T-cell (primary cell): ENCODE data around the gene GPR3. TPM values are rescaled to one million over a fixed set of nuclear protein-coding genes. Genes with fewer than 3 reads are reported as not detected.

Experiments
- ATAC-seq, 4 experiments: fragments of 200-7000 bp in 3 of 4; fragments of 150-1000 bp in 1 of 4; cut with Tn5 transposase; replicated peaks in 1 of 4; 1 replicate in 3 of 4; 2 replicates in 1 of 4; pipeline ENCODE4 v1.10.0; 2021; ENCODE audit warnings: moderate library complexity in 3 of 4, mild to moderate bottlenecking in 2 of 4, moderate number of reproducible peaks in 1 of 4
- CTCF ChIA-PET, 2 donors: fragments of 300-600 bp; sonication (Branson Sonifier 250); formaldehyde crosslinking; loops; one replicate each; lab custom pipeline; 2022; ENCODE audit warnings: antibody characterized with exemption in 2 of 2; lab: Charles Lee
- POLR2A ChIA-PET, 2 donors: fragments of 300-600 bp; sonication (Branson Sonifier 250); formaldehyde crosslinking; loops; one replicate each; lab custom pipeline; 2022; ENCODE audit warnings: antibody characterized with exemption in 2 of 2; lab: Charles Lee
- DNase-seq, 35 experiments: peaks; one replicate each; pipeline versions ENCODE4 v3.0.0 to v3.0.0-alpha.2; 2013 to 2023
- H3K27ac ChIP-seq: one replicate; pipeline ENCODE4 v1.5.1; 2013; ENCODE audit warnings: low read length
- H3K27me3 ChIP-seq, 2 experiments: replicated peaks in 1 of 2; 1 replicate in 1 of 2; 2 replicates in 1 of 2; pipeline versions ENCODE4 v1.6.1 to v1.7.0; 2013; ENCODE audit warnings: low read length in 1 of 2, mixed read lengths in 1 of 2; ENCODE audit not compliant: control insufficient read depth in 2 of 2, insufficient read depth in 2 of 2; ENCODE audit errors: extremely low read depth in 1 of 2
- H3K36me3 ChIP-seq, 2 donors: 1 replicate in 1 of 2; 2 replicates in 1 of 2; pipeline versions ENCODE4 v1.6.1 to v1.7.0; 2013; ENCODE audit warnings: low read length in 1 of 2; ENCODE audit not compliant: control insufficient read depth in 2 of 2, insufficient read depth in 1 of 2; ENCODE audit errors: extremely low read depth in 1 of 2
- H3K4me1 ChIP-seq, 2 experiments: 1 replicate in 1 of 2; 2 replicates in 1 of 2; pipeline versions ENCODE4 v1.6.1 to v1.7.0; 2013; ENCODE audit warnings: low read length in 2 of 2, mixed read lengths in 1 of 2; ENCODE audit not compliant: insufficient read depth in 2 of 2, control insufficient read depth in 1 of 2; ENCODE audit errors: extremely low read depth in 1 of 2
- H3K4me3 ChIP-seq, 2 donors: 1 replicate in 1 of 2; 2 replicates in 1 of 2; pipeline versions ENCODE4 v1.5.1 to v1.7.0; 2013; ENCODE audit warnings: mild to moderate bottlenecking in 2 of 2, low read length in 1 of 2, moderate library complexity in 1 of 2; ENCODE audit not compliant: control insufficient read depth in 1 of 2; ENCODE audit errors: extremely low read depth in 1 of 2
- H3K9me3 ChIP-seq: 2 replicates; pipeline ENCODE4 v1.7.0; 2013
- H3K27ac Mint-ChIP-seq, 2 donors: one replicate each; pipeline ENCODE4 v1.8.0; 2020 to 2021; ENCODE audit warnings: mild to moderate bottlenecking in 2 of 2, mixed read lengths in 2 of 2
- H3K27me3 Mint-ChIP-seq, 2 donors: one replicate each; pipeline ENCODE4 v1.8.0; 2021 to 2022; ENCODE audit warnings: mixed read lengths in 2 of 2
- H3K36me3 Mint-ChIP-seq: one replicate; pipeline ENCODE4 v1.8.0; 2021; ENCODE audit warnings: mixed read lengths
- H3K4me1 Mint-ChIP-seq, 3 donors: one replicate each; pipeline ENCODE4 v1.8.0; 2020 to 2022; ENCODE audit warnings: mixed read lengths in 3 of 3, mild to moderate bottlenecking in 1 of 3
- H3K4me3 Mint-ChIP-seq, 3 donors: one replicate each; pipeline ENCODE4 v1.8.0; 2020 to 2022; ENCODE audit warnings: mild to moderate bottlenecking in 3 of 3, mixed read lengths in 3 of 3, moderate library complexity in 3 of 3
- H3K9me3 Mint-ChIP-seq, 3 donors: one replicate each; pipeline ENCODE4 v1.8.0; 2020 to 2022; ENCODE audit warnings: mixed read lengths in 3 of 3
- WGBS: methylation state at CpG from one replicate; pipeline ENCODE4 v1.1.5; 2013; ENCODE audit warnings: missing lambda C conversion rate; ENCODE audit not compliant: insufficient coverage; 5-methylcytosine and 5-hydroxymethylcytosine counted together
- total RNA-seq, 35 experiments: library from RNA in 6 of 35; stranded (reverse) in 6 of 35; fragments of 120-200 nt in 1 of 35; gene quantifications; one replicate each; pipeline versions ENCODE4 v1.2.1 to v1.2.4 and lab custom pipeline; 2013 to 2026

Gene GPR3
- total RNA-seq, 5 donors from 2014 or later (not counting 1 experiment from before 2014, with no cell fraction given), result 0.21 to 0.35 TPM; not detected in 3

DNA sequence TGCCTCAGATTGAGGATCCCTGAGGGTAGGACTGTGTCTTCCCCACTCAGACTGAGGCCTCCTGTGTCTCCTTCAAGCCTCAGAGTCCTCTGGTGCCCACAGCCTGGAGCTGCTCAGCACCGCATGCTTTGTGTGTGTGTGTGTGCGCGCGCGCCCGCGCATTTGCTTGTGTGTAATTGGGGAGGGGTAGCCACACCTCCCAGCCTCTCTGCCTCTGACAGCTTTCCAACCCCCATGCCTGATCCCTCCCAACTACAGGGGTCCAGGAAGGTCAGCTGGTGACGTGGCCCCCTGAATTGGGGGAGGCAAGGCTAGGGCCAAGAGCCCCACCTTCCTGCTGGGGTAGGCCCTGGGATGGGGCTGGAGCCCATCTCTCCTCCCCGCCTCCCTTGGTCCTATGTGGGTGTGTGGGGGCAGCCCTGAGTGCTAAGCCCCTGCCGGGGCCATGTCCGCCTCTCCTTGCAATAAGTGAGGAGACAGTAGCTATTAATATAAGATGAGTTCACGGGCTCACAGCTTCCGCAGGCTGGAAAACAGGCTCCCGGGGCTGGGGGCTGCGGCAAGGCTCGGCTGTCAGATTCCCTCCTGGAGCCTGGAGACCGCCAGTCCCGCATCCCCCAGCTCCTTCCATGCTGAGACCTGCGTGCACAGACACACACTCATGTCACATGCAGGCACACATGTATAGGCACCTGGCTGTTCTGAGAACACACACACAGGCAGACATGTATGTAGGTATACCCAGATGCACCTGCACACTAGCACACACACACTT is 7.0 kb downstream of the GPR3 start:
- H3K9me3 Mint-ChIP-seq, result no peaks in the 10 kb centered on the region
- Histone ChIP-seq H3K4me3 (no peak overlapping the region), H3K27me3 (peaks cover 0 to 4% of the 10 kb centered on the region in 2 experiments), H3K4me1 (peaks cover 4 to 33% of the 10 kb centered on the region in 2 experiments), H3K36me3 (peaks cover 0 to 2% of the 10 kb centered on the region in 2 donors), H3K27ac (no peak overlapping the region), H3K9me3 (no peaks in the 10 kb centered on the region)
- no peaks in the 10 kb centered on the region for H3K27me3 Mint-ChIP-seq
- CTCF ChIA-PET, result interaction anchor here in 1 of 2 donors (0.8 to 1.2 kb wide), 2 partner anchors 67 to 270 kb away, joined by 3 read pairs; no protein-coding TSS in a partner anchor
- ATAC-seq (no peak), DNase-seq (no peak)
- H3K4me1 Mint-ChIP-seq, result peaks cover 33 to 42% (median 35%) of the 10 kb centered on the region in 3 donors
- peak overlapping the region in 1 of 2 donors; percentile 28 for H3K27ac Mint-ChIP-seq
- H3K36me3 Mint-ChIP-seq, result no peaks in the 10 kb centered on the region
- H3K4me3 Mint-ChIP-seq, result no peak overlapping the region
- POLR2A ChIA-PET, result no interaction called here
- 97% methylated on average over 5 of the region's 19 CpGs for WGBS

DNA sequence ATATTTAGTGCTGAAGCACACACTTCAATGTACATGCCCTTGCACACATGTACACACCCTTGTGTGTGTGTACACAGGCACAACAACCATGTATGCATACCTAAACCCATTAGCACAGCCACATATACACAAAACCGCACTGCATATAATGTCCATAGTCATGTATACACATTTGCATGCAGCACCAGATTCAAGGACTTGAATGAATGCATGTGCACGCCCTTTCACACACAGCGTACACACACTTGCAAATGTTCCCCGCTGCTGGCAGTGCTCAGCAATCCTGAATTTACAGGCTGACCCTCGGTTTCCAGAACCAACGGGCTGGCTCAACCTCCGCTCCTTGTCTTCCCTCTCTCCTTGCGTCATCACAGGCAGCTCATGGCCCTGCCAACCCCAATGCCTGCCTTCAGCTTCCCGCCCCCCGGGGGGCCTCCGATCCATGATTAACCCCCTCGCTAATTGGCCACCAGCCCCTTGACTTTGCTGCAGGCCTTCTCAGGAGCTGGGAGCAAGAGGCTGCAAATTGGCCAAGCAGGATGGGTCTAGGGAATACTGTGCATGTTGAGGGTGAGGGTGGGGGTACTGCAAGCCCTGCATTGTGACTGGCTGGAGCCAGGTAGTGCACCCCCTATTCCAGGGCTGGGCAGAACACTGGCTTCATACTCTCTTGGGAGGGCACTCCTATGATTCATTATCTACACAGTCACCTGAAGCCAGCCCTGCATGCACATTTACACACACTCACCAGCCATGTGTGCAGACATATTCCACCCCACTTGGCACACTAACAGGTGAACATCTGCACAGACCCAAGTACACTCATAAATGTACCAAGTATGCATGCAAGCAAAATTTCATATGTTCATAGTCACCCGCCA is 7.9 kb downstream of the GPR3 start:
- Mint-ChIP-seq H3K4me1 (peaks cover 26 to 38% (median 36%) of the 10 kb centered on the region in 3 donors), H3K9me3 (no peaks in the 10 kb centered on the region), H3K4me3 (no peak overlapping the region), H3K27me3 (no peaks in the 10 kb centered on the region), H3K36me3 (no peaks in the 10 kb centered on the region), H3K27ac (peak overlapping the region in 1 of 2 donors; percentile 47)
- H3K27me3 ChIP-seq, result peaks cover 0 to 4% of the 10 kb centered on the region in 2 experiments
- H3K36me3 ChIP-seq, result peaks cover 2 to 3% of the 10 kb centered on the region in 2 donors
- H3K4me1 ChIP-seq, result peaks cover 4 to 26% of the 10 kb centered on the region in 2 experiments
- no peak overlapping the region for H3K27ac ChIP-seq
- H3K9me3 ChIP-seq, result no peaks in the 10 kb centered on the region
- ChIA-PET CTCF (interaction anchor here in 1 of 2 donors (1.2 kb wide), 1 partner anchor 67 kb away, joined by 3 read pairs; no protein-coding TSS in a partner anchor), POLR2A (no interaction called here)
- no peak overlapping the region for H3K4me3 ChIP-seq
- DNase-seq, result no peak
- ATAC-seq, result no peak
- WGBS, result 90% methylated on average over 13 of the region's 13 CpGs

DNA sequence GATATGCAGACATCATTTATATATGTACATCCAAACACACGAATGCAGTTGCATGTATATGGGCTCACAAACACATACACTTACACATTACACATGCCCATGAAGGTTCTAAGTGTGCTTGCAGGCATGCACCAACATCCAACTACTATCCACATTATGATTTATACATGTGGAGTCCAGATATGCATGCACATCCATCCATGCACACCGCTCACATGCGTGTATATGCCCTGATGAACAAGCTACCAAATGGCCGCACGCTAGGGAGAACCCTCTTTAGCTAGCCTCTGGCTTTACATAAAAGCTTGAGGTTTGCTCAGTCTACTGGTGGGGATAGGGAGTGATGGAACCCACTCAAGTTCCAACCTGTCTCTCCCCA is 8.5 kb downstream of the GPR3 start:
- Mint-ChIP-seq H3K4me3 (no peak overlapping the region), H3K4me1 (peaks cover 25 to 36% (median 36%) of the 10 kb centered on the region in 3 donors), H3K27ac (peak overlapping the region in 1 of 2 donors; percentile 47), H3K36me3 (no peaks in the 10 kb centered on the region), H3K9me3 (no peaks in the 10 kb centered on the region), H3K27me3 (no peaks in the 10 kb centered on the region)
- CTCF ChIA-PET, result no interaction called here
- no peak overlapping the region for H3K27ac ChIP-seq
- no peak for DNase-seq
- no peak overlapping the region for H3K4me3 ChIP-seq
- POLR2A ChIA-PET, result no interaction called here
- H3K4me1 ChIP-seq, result peaks cover 4 to 20% of the 10 kb centered on the region in 2 experiments
- WGBS, result 100% methylated on average over 1 of the region's 5 CpGs
- H3K9me3 ChIP-seq, result no peaks in the 10 kb centered on the region
- ATAC-seq, result no peak
- no peaks in the 10 kb centered on the region for H3K27me3 ChIP-seq
- H3K36me3 ChIP-seq, result peaks cover 3% of the 10 kb centered on the region in 2 donors

DNA sequence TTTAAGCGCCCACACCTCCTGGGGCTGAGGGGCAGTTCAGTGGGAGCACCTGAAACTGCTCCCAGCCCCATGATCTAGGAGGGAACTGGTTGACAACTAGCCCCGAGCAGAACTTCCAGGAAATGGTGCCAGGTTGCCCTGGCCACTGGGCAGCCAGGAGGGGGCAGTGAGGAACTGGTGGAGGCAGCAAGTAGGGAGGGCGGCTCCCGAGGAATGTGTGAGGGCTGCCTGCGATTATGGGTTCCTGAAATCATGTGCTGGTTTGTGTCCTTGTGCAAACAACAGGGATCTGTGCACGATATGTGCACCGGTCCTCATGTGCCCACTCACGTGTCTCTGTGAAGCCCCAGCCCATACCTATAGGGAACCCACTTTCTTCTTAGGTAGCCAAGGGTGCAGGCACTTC is 9.9 kb downstream of the GPR3 start:
- ChIA-PET CTCF (interaction anchor here (0.5 to 0.9 kb wide), 5 partner anchors 13 to 330 kb away, joined by 3 to 5 read pairs (median 3); no protein-coding TSS in a partner anchor), POLR2A (no interaction called here)
- Histone ChIP-seq H3K9me3 (no peaks in the 10 kb centered on the region), H3K27ac (no peak overlapping the region), H3K4me3 (no peak overlapping the region), H3K36me3 (peaks cover 3 to 16% of the 10 kb centered on the region in 2 donors), H3K4me1 (peaks cover 4 to 20% of the 10 kb centered on the region in 2 experiments), H3K27me3 (no peaks in the 10 kb centered on the region)
- peak in 3 of 4 experiments; percentile 16 to 31 (median 25) for ATAC-seq
- Mint-ChIP-seq H3K9me3 (no peaks in the 10 kb centered on the region), H3K27ac (peak overlapping the region; percentile 52 to 87), H3K4me1 (peaks cover 25 to 41% (median 36%) of the 10 kb centered on the region in 3 donors), H3K36me3 (peaks cover 6% of the 10 kb centered on the region), H3K27me3 (no peaks in the 10 kb centered on the region), H3K4me3 (no peak overlapping the region)
- peak in 2 of 35 experiments; percentile 38 to 42 for DNase-seq
- WGBS, result 69% methylated on average over 7 of the region's 8 CpGs

DNA sequence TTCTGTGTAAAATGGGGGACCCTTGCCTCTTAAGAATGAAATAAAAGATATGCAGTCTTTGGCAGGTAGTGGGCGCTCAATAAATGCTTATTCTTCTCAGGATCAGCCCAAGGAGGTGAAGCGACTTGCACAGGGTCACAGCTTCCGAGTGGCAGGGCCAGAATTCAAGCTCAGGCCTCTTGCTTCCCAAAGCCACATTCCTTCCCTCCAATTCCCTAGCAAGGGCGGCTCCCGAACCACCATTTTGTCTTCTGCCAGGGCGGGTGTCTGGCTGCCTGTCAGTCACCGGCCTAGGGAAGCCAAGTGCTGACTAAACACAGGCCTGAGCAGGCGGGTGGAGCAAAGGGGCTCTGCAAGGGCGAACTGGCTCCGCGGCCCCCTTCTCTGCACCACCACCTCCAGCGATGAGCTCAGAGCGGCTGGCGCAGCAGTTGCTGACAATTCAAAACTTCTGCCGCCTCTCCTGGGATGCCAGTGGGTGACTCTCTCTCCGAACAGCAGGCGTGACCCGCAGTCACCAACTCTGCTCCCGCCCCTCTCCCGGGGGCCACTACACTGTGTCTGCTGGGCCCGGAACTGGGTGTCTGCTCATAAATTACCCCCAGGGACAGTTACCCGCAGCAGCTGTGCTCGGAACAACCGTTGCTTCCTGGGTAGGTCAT is 10.8 kb downstream of the GPR3 start:
- peaks cover 3 to 25% of the 10 kb centered on the region in 2 donors for H3K36me3 ChIP-seq
- peaks cover 15% of the 10 kb centered on the region for H3K36me3 Mint-ChIP-seq
- POLR2A ChIA-PET, result no interaction called here
- peak overlapping the region in 2 of 3 donors; percentile 13 to 32 for H3K4me3 Mint-ChIP-seq
- ATAC-seq (peak; percentile 52 to 75 (median 58)), DNase-seq (peak in 13 of 35 experiments; percentile 12 to 59 (median 31))
- no peaks in the 10 kb centered on the region for H3K27me3 ChIP-seq
- WGBS, result 56% methylated on average over 15 of the region's 24 CpGs
- no peaks in the 10 kb centered on the region for H3K9me3 ChIP-seq
- peak overlapping the region; percentile 74 to 87 for H3K27ac Mint-ChIP-seq
- peak overlapping the region; percentile 49 for H3K27ac ChIP-seq
- no peaks in the 10 kb centered on the region for H3K27me3 Mint-ChIP-seq
- H3K4me3 ChIP-seq, result no peak overlapping the region
- CTCF ChIA-PET, result interaction anchor here (0.5 to 1.4 kb wide), 3 partner anchors 12 to 204 kb away, joined by 3 to 5 read pairs (median 3); no protein-coding TSS in a partner anchor
- peaks cover 4 to 20% of the 10 kb centered on the region in 2 experiments for H3K4me1 ChIP-seq
- H3K4me1 Mint-ChIP-seq, result peaks cover 25 to 41% (median 36%) of the 10 kb centered on the region in 3 donors
- H3K9me3 Mint-ChIP-seq, result no peaks in the 10 kb centered on the region
